Memory B cell (primary cell): ENCODE data around the gene VMP1.
"Not testable (repeated sequence)": the region's sequence is repeated elsewhere in the genome, so short reads cannot be mapped to it uniquely, and the experiment has no call there.

Experiments
- ATAC-seq: fragments of 150-1000 bp; cut with Tn5 transposase; 2 replicates; pipeline ENCODE4 v1.10.0; 2021; ENCODE audit warnings: low read depth, mild to moderate bottlenecking, moderate library complexity
- DNase-seq, 2 donors: peaks; one replicate each; pipeline ENCODE4 v3.0.0; 2022; ENCODE audit warnings: low spot score in 2 of 2
- H3K27ac Mint-ChIP-seq: one replicate; pipeline ENCODE4 v1.8.0; 2022; ENCODE audit warnings: mild to moderate bottlenecking, moderate library complexity, mixed read lengths
- H3K27me3 Mint-ChIP-seq: one replicate; pipeline ENCODE4 v1.8.0; 2022; ENCODE audit warnings: mixed read lengths
- H3K36me3 Mint-ChIP-seq: one replicate; pipeline ENCODE4 v1.8.0; 2022; ENCODE audit warnings: mild to moderate bottlenecking, mixed read lengths
- H3K4me1 Mint-ChIP-seq: one replicate; pipeline ENCODE4 v1.8.0; 2022; ENCODE audit warnings: mixed read lengths
- H3K4me3 Mint-ChIP-seq: one replicate; pipeline ENCODE4 v1.8.0; 2022; ENCODE audit warnings: mild to moderate bottlenecking, moderate library complexity, mixed read lengths
- H3K9me3 Mint-ChIP-seq: one replicate; pipeline ENCODE4 v1.8.0; 2022; ENCODE audit warnings: mixed read lengths

Gene VMP1

GRCh38 chr17:59806322-59806721 lies 98.9 kb downstream of the VMP1 start:
- not testable (repeated sequence) for DNase-seq, H3K9me3 Mint-ChIP-seq, H3K27ac Mint-ChIP-seq, H3K36me3 Mint-ChIP-seq, H3K27me3 Mint-ChIP-seq, ATAC-seq, H3K4me3 Mint-ChIP-seq, H3K4me1 Mint-ChIP-seq

DNA sequence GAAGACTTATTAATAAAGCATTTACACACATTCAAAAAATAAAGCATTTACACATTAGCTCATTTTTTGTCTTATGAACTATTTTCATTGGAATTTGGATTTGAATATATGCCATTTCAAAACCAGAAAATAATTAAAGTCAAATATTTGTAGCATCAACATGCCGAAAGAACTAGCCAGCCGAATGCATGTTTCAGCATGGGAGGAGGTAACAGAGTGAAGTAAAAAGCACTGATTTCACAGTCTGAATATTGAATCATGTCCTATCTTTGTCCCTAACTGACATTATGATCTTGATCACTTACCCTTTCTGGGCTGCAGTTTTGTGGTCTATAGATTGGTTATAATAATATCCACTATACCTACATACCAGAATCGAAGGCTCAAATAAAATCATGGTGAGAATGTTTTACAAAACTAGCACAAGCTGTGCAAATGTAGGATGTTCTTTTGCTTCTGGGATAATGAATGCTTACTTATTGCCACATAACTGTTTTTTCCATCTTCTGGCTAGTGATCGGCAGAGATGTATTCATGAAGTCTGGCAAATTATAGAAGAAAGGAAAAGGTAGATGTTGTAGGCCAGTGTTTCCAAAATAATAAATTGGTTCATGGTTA lies 100.5 kb downstream of the VMP1 start:
- peaks cover 4% of the 10 kb centered on the region for H3K4me1 Mint-ChIP-seq
- H3K27me3 Mint-ChIP-seq: no peaks in the 10 kb centered on the region
- ATAC-seq (no peak), DNase-seq (no peak)
- no peaks in the 10 kb centered on the region for H3K9me3 Mint-ChIP-seq
- peaks cover 13% of the 10 kb centered on the region for H3K36me3 Mint-ChIP-seq
- H3K4me3 Mint-ChIP-seq: no peak overlapping the region
- H3K27ac Mint-ChIP-seq: no peak overlapping the region

DNA sequence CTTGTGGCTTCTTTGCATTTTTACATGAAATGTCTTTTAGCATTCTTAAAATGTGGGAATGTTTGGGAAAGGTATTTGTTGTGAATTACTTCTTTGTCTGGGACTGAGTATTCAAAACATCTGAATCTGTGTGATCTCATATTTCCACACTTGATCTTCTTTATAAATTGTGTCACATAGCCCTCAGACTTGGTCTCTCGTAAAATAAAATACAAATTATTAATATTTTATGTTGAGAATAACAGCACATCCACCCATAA lies 103.4 kb downstream of the VMP1 start:
- H3K4me3 Mint-ChIP-seq: no peak overlapping the region
- ATAC-seq: no peak
- H3K27me3 Mint-ChIP-seq: no peaks in the 10 kb centered on the region
- no peak overlapping the region for H3K27ac Mint-ChIP-seq
- peaks cover 16% of the 10 kb centered on the region for H3K36me3 Mint-ChIP-seq
- no peak for DNase-seq
- H3K4me1 Mint-ChIP-seq: peaks cover 4% of the 10 kb centered on the region
- no peaks in the 10 kb centered on the region for H3K9me3 Mint-ChIP-seq

DNA sequence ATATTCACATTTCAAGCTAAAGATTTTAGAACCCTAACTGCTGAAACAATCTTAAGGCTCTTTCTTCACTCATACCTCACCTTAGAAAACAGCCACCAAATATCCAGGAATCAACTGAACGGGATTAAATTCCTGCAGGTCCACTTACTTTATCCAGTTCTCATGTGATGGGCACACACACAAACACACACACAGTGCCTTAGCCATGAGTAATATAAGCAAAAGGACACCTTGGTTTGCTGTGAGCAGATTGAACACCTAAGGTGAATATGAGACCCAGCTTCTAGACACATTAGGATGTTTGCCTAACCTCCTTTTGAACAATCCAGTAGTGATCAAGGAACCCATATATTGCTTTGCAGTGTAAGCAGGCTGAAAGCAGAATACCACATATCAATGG lies 103.8 kb downstream of the VMP1 start:
- no peak for ATAC-seq
- peaks cover 4% of the 10 kb centered on the region for H3K4me1 Mint-ChIP-seq
- H3K4me3 Mint-ChIP-seq: no peak overlapping the region
- peaks cover 18% of the 10 kb centered on the region for H3K36me3 Mint-ChIP-seq
- DNase-seq: no peak
- no peak overlapping the region for H3K27ac Mint-ChIP-seq
- no peaks in the 10 kb centered on the region for H3K9me3 Mint-ChIP-seq
- no peaks in the 10 kb centered on the region for H3K27me3 Mint-ChIP-seq

DNA sequence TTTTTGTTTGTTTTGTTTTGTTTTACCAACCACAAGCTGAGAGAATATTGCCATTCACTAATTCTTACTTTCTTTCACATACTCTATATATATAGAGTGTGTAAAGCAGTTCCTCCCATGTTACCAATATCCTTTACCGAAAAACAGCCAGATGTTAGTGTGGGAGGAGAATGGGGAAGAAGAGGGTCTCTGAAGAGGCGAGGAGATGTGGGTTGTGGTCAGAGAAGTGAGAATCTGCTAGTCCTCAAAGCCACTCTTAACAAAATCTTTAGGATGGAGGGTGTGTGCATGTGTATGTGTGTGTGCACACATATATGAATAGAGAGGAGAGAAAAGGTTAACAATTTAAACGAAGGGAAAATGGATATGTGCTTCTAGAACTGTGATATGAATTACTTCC lies 104.7 kb downstream of the VMP1 start:
- H3K9me3 Mint-ChIP-seq: no peaks in the 10 kb centered on the region
- no peak overlapping the region for H3K4me3 Mint-ChIP-seq
- H3K4me1 Mint-ChIP-seq: peaks cover 4% of the 10 kb centered on the region
- no peak for DNase-seq
- peak overlapping the region; percentile 35 for H3K27ac Mint-ChIP-seq
- H3K36me3 Mint-ChIP-seq: peaks cover 18% of the 10 kb centered on the region
- H3K27me3 Mint-ChIP-seq: no peaks in the 10 kb centered on the region
- ATAC-seq: no peak

GRCh38 chr17:59814276-59814675 lies 106.8 kb downstream of the VMP1 start:
- no peak for ATAC-seq
- Mint-ChIP-seq H3K4me1 (peaks cover 4% of the 10 kb centered on the region), H3K27me3 (no peaks in the 10 kb centered on the region), H3K9me3 (no peaks in the 10 kb centered on the region), H3K36me3 (peaks cover 16% of the 10 kb centered on the region), H3K27ac (no peak overlapping the region), H3K4me3 (no peak overlapping the region)
- no peak for DNase-seq

DNA sequence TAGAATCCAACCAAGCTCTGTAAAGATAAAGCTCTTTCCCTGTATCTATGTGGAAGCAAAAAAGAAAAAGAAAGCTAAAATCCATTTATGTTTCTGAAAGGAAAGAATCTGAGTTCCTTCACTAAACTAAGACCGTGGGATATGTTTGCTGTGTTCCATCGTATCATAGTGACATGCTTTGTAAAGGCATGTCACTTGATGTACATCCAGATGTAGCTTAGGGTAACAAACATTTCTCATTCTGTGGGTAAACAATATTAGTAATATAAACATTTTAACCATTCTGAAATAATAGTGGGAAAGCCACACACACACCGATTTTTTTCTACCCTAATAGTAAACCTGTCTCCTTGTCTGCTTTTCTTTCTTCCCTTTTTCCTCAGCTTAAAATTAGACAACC lies 107.2 kb downstream of the VMP1 start:
- Mint-ChIP-seq H3K27me3 (no peaks in the 10 kb centered on the region), H3K9me3 (no peaks in the 10 kb centered on the region), H3K4me3 (no peak overlapping the region), H3K4me1 (peaks cover 4% of the 10 kb centered on the region), H3K36me3 (peaks cover 16% of the 10 kb centered on the region), H3K27ac (no peak overlapping the region)
- no peak for ATAC-seq
- no peak for DNase-seq

GRCh38 chr17:59815965-59816364 lies 108.5 kb downstream of the VMP1 start:
- Mint-ChIP-seq H3K9me3 (no peaks in the 10 kb centered on the region), H3K27me3 (no peaks in the 10 kb centered on the region), H3K36me3 (peaks cover 21% of the 10 kb centered on the region), H3K4me3 (no peak overlapping the region), H3K4me1 (peaks cover 4% of the 10 kb centered on the region), H3K27ac (no peak overlapping the region)
- no peak for DNase-seq
- ATAC-seq: no peak

- peaks cover 39% of the 10 kb centered on the region for H3K4me1 Mint-ChIP-seq
- no peaks in the 10 kb centered on the region for H3K27me3 Mint-ChIP-seq
- no peaks in the 10 kb centered on the region for H3K9me3 Mint-ChIP-seq
- DNase-seq: no peak
- peaks cover 7% of the 10 kb centered on the region for H3K36me3 Mint-ChIP-seq
- peak; percentile 28 for ATAC-seq
- peak overlapping the region; percentile 56 for H3K27ac Mint-ChIP-seq
- H3K4me3 Mint-ChIP-seq: peak overlapping the region; percentile 24
Observed at GRCh38 chr17:59825533-59826322, 118.3 kb downstream of the VMP1 start.

- DNase-seq: no peak
Observed at GRCh38 chr17:59826706-59827453, 119.4 kb downstream of the VMP1 start.

DNA sequence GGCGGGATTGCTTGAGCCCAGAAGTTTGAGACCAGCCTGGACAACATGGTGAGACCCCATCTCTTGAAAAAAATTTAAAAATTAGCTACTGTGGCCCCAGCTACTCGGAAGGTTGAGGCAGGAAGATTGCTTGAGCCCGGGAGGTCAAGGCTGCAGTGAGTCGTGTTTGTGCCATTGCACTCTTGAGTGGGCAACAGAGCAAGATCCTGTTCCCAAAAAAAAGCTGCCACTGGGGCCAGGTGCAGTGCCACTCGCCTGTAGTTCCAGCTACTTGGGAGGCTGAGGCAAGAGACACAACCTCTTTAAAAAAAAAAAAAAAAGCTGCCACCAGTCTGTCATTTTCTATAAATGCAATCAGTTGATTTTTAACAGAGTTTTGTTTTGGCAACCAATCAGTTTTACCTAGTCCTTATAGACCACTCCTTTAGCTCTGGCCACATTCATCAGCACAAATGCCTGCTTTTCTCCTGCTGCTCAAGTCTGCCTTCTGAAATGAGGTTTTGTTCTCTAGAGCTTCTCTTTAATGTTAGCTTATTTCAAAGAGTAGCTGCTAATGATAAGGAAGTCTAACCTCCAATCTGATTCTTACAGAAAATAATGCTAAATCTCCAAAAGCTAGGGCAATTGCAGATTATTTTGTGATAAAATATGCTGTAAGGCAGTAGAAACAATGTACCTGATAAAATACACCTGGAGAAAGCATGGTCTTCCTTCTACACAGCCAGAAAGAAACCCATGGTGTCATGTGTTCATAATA lies 120.4 kb downstream of the VMP1 start:
- peaks cover 3% of the 10 kb centered on the region for H3K36me3 Mint-ChIP-seq
- peaks cover 49% of the 10 kb centered on the region for H3K4me1 Mint-ChIP-seq
- H3K4me3 Mint-ChIP-seq: no peak overlapping the region
- no peaks in the 10 kb centered on the region for H3K9me3 Mint-ChIP-seq
- DNase-seq (no peak), ATAC-seq (no peak)
- H3K27me3 Mint-ChIP-seq: no peaks in the 10 kb centered on the region
- peak overlapping the region; percentile 58 for H3K27ac Mint-ChIP-seq

More at GRCh38 chr17:59826706-59827453, 119.4 kb downstream of the VMP1 start:
- Mint-ChIP-seq H3K36me3 (peaks cover 7% of the 10 kb centered on the region), H3K4me3 (no peak overlapping the region), H3K27me3 (no peaks in the 10 kb centered on the region), H3K9me3 (no peaks in the 10 kb centered on the region), H3K4me1 (peaks cover 45% of the 10 kb centered on the region), H3K27ac (no peak overlapping the region)
- ATAC-seq: no peak

DNA sequence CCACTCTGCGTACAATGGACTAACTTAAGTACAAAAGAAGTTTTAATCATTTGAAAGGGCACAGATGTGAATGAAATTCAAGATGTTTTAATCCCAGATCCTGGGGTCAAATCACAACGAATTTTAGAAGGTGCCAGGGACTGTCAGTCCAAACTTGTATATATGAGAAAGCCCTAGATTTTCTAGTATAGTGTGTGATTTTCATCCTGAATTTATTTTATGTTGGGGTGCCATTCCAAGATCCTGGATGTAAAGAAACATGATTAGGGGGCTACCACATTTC lies 121.0 kb downstream of the VMP1 start:
- peak overlapping the region; percentile 75 for H3K27ac Mint-ChIP-seq
- no peak for DNase-seq
- peaks cover 3% of the 10 kb centered on the region for H3K36me3 Mint-ChIP-seq
- ATAC-seq: no peak
- no peaks in the 10 kb centered on the region for H3K27me3 Mint-ChIP-seq
- no peaks in the 10 kb centered on the region for H3K9me3 Mint-ChIP-seq
- no peak overlapping the region for H3K4me3 Mint-ChIP-seq
- H3K4me1 Mint-ChIP-seq: peaks cover 53% of the 10 kb centered on the region

DNA sequence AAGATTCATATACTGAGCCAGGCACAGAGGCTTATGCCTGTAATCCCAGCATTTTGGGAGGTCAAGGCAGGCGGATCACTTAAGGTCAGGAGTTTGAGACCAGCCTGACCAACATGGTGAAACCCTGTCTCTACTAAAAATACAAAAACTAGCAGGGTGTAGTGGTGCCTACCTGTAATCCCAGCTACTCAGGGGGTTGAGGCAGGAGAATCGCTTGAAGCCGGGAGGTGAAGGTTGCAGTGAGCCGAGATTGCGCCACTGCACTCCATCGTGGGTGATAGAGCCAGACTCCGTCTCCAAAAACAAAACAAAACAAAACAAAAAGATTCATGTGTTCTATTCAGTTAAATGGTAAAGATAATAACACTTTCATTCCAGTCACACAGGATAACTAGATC lies 121.4 kb downstream of the VMP1 start:
- ATAC-seq: peak; percentile 13
- Mint-ChIP-seq H3K27ac (peak overlapping the region; percentile 75), H3K4me1 (peaks cover 53% of the 10 kb centered on the region), H3K4me3 (peak overlapping the region; percentile 71)
- not testable (repeated sequence) for H3K9me3 Mint-ChIP-seq, H3K36me3 Mint-ChIP-seq, H3K27me3 Mint-ChIP-seq, DNase-seq
